Upper lobe of left lung (tissue), 6 donors: ENCODE measurements around the gene LETMD1. TPM values are rescaled to one million over a fixed set of nuclear protein-coding genes. Genes with fewer than 3 reads are reported as not detected.

Source experiments
- ATAC-seq, 2 donors: fragments of 200-7000 bp; cut with Tn5 transposase; one replicate each; pipeline ENCODE4 v1.9.1; 2022; ENCODE audit warnings: mild to moderate bottlenecking in 2 of 2, moderate library complexity in 2 of 2; ENCODE audit not compliant: low FRiP score in 2 of 2
- DNase-seq, 2 donors: peaks; one replicate each; pipeline ENCODE4 v3.0.0-alpha.2; 2019 to 2020
- H3K27ac ChIP-seq, 4 donors: fragments of 200-600 bp; sonication (generic); one replicate each; pipeline ENCODE4 v1.5.1; 2016 to 2019
- H3K27me3 ChIP-seq, 4 donors: fragments of 200-600 bp; sonication (generic); one replicate each; pipeline ENCODE4 v1.5.1; 2017 to 2019
- H3K36me3 ChIP-seq, 4 donors: fragments of 200-600 bp; sonication (generic); one replicate each; pipeline ENCODE4 v1.5.1; 2016 to 2019
- H3K4me1 ChIP-seq, 4 donors: fragments of 200-600 bp; sonication (generic); one replicate each; pipeline ENCODE4 v1.5.1; 2018 to 2019
- H3K4me3 ChIP-seq, 4 donors: fragments of 200-600 bp; sonication (generic); one replicate each; pipeline ENCODE4 v1.5.1; 2017 to 2019; ENCODE audit warnings: mild to moderate bottlenecking in 2 of 4, moderate library complexity in 1 of 4
- H3K9me3 ChIP-seq, 4 donors: fragments of 200-600 bp; sonication (generic); one replicate each; pipeline ENCODE4 v1.5.1; 2018 to 2019
- EP300 ChIP-seq, 4 donors: sonication (generic); formaldehyde crosslinking; IDR thresholded peaks; one replicate each; pipeline ENCODE4 v1.5.1; 2017; ENCODE audit warnings: antibody characterized with exemption in 4 of 4, control low read depth in 2 of 4
- POLR2A ChIP-seq, 4 donors: fragments of 450-650 bp; IDR thresholded peaks; one replicate each; pipeline ENCODE4 v1.5.1; 2016 to 2017; ENCODE audit warnings: antibody characterized with exemption in 4 of 4, mild to moderate bottlenecking in 2 of 4
- POLR2AphosphoS5 ChIP-seq, 2 donors: sonication (generic); formaldehyde crosslinking; IDR thresholded peaks; one replicate each; pipeline ENCODE4 v1.5.1; 2017; ENCODE audit warnings: antibody characterized with exemption in 2 of 2
- WGBS, 2 donors: methylation state at CpG; one replicate each; pipeline ENCODE4 v1.1.5; 2017 to 2018; 5-methylcytosine and 5-hydroxymethylcytosine counted together
- total RNA-seq, 6 donors: library from RNA; depleted of rRNA in 4 of 6; stranded (reverse); fragments of >200 nt in 4 of 6; gene quantifications; one replicate each; pipeline versions ENCODE4 v1.1.0 to v1.2.1, GENCODE V29; 2016 to 2021
- TF ChIP-seq, protein P1 (sequence below), 6 experiments: fragments of 450-650 bp in 4 of 6; fragments of 200-600 bp in 2 of 6; sonication (generic) in 2 of 6; IDR thresholded peaks; one replicate each; pipeline ENCODE4 v1.5.1; 2016 to 2019; ENCODE audit warnings: antibody characterized with exemption in 6 of 6
- donor health status: DM: no; HTN: no; CAD: no; lungs with moderate emphysema.
- donor health status: DM: no; HTN: yes; CAD: no; lungs with severe emphysema.

Gene LETMD1
- total RNA-seq, 6 donors from 2014 or later: 36.3 to 98.9 (median 58.1) TPM

DNA sequence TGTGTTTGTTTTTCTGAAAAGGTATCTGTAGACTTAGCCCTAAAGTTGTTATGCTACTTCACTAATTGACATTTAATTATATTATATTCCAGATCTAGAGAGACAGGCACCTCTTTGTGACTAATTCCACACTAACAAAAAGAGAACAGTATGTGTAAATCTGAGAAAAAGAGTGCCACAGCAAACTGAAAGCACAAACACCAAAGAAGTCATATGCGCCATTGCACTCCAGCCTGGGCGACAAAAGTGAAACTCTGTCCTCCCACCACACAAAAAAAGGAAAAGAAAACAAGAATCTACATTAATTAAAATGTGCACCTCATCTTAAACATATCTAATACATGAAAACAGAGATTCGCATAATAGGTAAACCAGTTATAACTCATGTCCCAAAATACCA is 39.7 kb downstream of the LETMD1 start:
- WGBS, 2 donors: 87 to 94% methylated on average over 3 of the region's 3 CpGs
- ATAC-seq (no peak), DNase-seq (no peak)
- H3K36me3 ChIP-seq: peaks cover 0 to 14% (median 2%) of the 10 kb centered on the region in 4 donors
- no peaks in the 10 kb centered on the region for H3K27me3 ChIP-seq
- TF ChIP-seq POLR2A (IDR thresholded peaks at IDR 0.05) (no peak), POLR2AphosphoS5 (IDR thresholded peaks at IDR 0.05) (no peak), EP300 (IDR thresholded peaks at IDR 0.05) (no peak)
- TF ChIP-seq, protein P1, sequence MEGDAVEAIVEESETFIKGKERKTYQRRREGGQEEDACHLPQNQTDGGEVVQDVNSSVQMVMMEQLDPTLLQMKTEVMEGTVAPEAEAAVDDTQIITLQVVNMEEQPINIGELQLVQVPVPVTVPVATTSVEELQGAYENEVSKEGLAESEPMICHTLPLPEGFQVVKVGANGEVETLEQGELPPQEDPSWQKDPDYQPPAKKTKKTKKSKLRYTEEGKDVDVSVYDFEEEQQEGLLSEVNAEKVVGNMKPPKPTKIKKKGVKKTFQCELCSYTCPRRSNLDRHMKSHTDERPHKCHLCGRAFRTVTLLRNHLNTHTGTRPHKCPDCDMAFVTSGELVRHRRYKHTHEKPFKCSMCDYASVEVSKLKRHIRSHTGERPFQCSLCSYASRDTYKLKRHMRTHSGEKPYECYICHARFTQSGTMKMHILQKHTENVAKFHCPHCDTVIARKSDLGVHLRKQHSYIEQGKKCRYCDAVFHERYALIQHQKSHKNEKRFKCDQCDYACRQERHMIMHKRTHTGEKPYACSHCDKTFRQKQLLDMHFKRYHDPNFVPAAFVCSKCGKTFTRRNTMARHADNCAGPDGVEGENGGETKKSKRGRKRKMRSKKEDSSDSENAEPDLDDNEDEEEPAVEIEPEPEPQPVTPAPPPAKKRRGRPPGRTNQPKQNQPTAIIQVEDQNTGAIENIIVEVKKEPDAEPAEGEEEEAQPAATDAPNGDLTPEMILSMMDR (IDR thresholded peaks at IDR 0.05): no peak
- H3K9me3 ChIP-seq: no peaks in the 10 kb centered on the region
- peaks cover 0 to 6% (median 5%) of the 10 kb centered on the region in 4 donors for H3K4me1 ChIP-seq
- no peak overlapping the region for H3K27ac ChIP-seq
- H3K4me3 ChIP-seq: no peak overlapping the region

DNA sequence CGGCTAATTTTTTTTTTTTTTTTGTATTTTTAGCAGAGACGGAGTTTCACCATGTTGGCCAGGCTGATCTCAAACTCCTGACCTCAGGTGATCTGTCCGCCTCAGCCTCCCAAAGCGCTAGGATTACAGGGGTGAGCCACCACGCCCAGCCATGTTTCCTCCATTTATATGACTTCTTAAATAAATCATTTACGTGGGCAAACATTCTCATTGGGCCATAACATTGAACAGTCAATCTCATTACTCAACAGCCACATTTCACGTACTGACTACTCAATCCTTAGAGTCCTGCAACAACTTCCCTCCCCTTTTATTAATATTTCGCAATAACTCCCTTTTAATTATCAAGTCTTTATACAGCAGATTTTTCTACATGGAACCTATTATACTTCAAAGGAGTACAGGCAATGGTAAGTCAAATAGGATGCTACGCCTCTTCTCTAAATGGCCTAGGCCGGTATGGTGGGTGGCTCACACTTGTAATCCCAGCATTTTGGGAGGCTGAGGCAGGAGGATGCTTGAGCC is 42.6 kb downstream of the LETMD1 start:
- peaks cover 0 to 40% (median 17%) of the 10 kb centered on the region in 4 donors for H3K36me3 ChIP-seq
- no peaks in the 10 kb centered on the region for H3K9me3 ChIP-seq
- WGBS, 2 donors: 87 to 92% methylated on average over 10 of the region's 10 CpGs
- ATAC-seq (no peak), DNase-seq (no peak)
- no peaks in the 10 kb centered on the region for H3K27me3 ChIP-seq
- no peak overlapping the region for H3K27ac ChIP-seq
- TF ChIP-seq POLR2A (IDR thresholded peaks at IDR 0.05): no peak
- TF ChIP-seq EP300 (IDR thresholded peaks at IDR 0.05): no peak
- TF ChIP-seq POLR2AphosphoS5 (IDR thresholded peaks at IDR 0.05): no peak
- TF ChIP-seq, protein P1 (IDR thresholded peaks at IDR 0.05): no peak
- no peak overlapping the region for H3K4me3 ChIP-seq
- H3K4me1 ChIP-seq: peaks cover 0 to 2% (median 0%) of the 10 kb centered on the region in 4 donors

DNA sequence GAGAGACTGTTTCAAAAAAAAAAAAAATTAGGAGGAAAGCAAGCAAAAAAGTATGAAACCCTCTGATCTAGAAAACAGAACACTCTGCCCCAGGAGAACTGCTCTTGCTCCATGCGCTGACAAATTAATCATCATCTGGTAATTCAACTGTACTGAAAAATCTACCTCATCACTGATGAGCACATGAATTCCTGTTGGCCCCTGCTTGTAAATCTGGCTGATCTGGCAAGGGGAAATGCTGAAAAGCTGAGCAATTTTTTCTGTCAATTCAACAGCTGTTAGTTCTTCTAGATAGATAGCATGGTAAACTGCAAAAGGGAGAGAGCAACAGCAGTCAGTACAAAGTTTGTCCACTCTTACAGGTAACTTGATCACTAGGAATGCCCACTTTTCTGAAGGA is 50.5 kb downstream of the LETMD1 start:
- no peaks in the 10 kb centered on the region for H3K9me3 ChIP-seq
- no peaks in the 10 kb centered on the region for H3K27me3 ChIP-seq
- 0 to 100% methylated on average over 1 of the region's 1 CpG for WGBS, 2 donors
- peaks cover 27 to 98% (median 60%) of the 10 kb centered on the region in 4 donors for H3K36me3 ChIP-seq
- DNase-seq: no peak
- no peak overlapping the region for H3K4me3 ChIP-seq
- TF ChIP-seq, protein P1 (IDR thresholded peaks at IDR 0.05): no peak
- TF ChIP-seq POLR2AphosphoS5 (IDR thresholded peaks at IDR 0.05) (no peak), EP300 (IDR thresholded peaks at IDR 0.05) (no peak), POLR2A (IDR thresholded peaks at IDR 0.05) (no peak)
- no peaks in the 10 kb centered on the region for H3K4me1 ChIP-seq
- ATAC-seq: no peak
- no peak overlapping the region for H3K27ac ChIP-seq

DNA sequence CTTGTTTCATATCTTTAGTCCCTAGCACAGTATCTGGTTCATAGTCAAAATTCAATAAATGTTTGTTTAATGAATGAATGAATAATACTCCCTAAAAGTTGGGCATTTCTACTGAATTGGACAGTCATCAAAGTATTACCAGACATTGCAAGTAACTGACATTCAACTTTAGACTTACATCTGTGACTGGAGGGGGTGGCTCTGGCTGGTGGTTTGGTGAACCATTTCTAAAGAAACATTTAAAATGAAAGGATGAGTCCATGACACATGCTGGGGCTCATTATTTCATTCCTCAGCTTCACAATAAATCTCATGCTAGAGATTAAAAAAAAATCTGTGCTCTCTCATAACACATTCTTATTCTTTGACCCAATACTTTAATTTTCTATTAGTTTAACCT is 55.9 kb downstream of the LETMD1 start:
- Histone ChIP-seq H3K27me3 (no peaks in the 10 kb centered on the region), H3K4me3 (no peak overlapping the region), H3K36me3 (peaks cover 28 to 89% (median 56%) of the 10 kb centered on the region in 4 donors), H3K9me3 (no peaks in the 10 kb centered on the region), H3K4me1 (no peaks in the 10 kb centered on the region), H3K27ac (no peak overlapping the region)
- DNase-seq: no peak
- no peak for TF ChIP-seq POLR2A (IDR thresholded peaks at IDR 0.05)
- TF ChIP-seq, protein P1 (IDR thresholded peaks at IDR 0.05): no peak
- no peak for TF ChIP-seq POLR2AphosphoS5 (IDR thresholded peaks at IDR 0.05)
- TF ChIP-seq EP300 (IDR thresholded peaks at IDR 0.05): no peak
- ATAC-seq: no peak

DNA sequence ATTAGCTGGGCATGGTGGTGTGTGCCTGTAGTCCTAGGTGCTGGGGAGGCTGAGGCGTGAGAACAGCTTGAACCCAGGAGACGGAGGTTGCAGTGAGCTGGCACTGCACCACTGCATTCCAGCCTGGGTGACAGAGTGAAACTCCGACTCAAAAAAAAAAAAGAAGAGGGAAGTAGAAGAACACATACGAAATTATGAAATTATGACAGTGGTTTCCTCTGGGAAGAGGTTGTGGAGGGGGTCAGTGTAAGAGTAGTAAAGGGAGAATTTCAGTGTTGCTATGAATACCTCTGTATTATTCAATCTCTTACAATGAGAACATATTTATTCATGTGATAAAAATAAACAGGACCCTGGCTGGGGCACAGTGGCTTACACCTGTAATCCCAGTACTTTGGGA is 60.0 kb downstream of the LETMD1 start:
- Histone ChIP-seq H3K9me3 (no peaks in the 10 kb centered on the region), H3K4me1 (no peaks in the 10 kb centered on the region), H3K27ac (no peak overlapping the region), H3K27me3 (no peaks in the 10 kb centered on the region), H3K4me3 (no peak overlapping the region), H3K36me3 (peaks cover 20 to 90% (median 55%) of the 10 kb centered on the region in 4 donors)
- DNase-seq (no peak), ATAC-seq (no peak)
- 74 to 77% methylated on average over 4 of the region's 4 CpGs for WGBS, 2 donors
- TF ChIP-seq, protein P1 (IDR thresholded peaks at IDR 0.05): no peak
- TF ChIP-seq POLR2AphosphoS5 (IDR thresholded peaks at IDR 0.05) (no peak), POLR2A (IDR thresholded peaks at IDR 0.05) (no peak), EP300 (IDR thresholded peaks at IDR 0.05) (no peak)
